ENCODE data around the gene DCBLD1. TPM values are rescaled to one million over a fixed set of nuclear protein-coding genes. Genes with fewer than 3 reads are reported as not detected.

DCBLD1 gene
- total RNA-seq, 1 experiment from 2014 or later, result 6.1 TPM

DNA sequence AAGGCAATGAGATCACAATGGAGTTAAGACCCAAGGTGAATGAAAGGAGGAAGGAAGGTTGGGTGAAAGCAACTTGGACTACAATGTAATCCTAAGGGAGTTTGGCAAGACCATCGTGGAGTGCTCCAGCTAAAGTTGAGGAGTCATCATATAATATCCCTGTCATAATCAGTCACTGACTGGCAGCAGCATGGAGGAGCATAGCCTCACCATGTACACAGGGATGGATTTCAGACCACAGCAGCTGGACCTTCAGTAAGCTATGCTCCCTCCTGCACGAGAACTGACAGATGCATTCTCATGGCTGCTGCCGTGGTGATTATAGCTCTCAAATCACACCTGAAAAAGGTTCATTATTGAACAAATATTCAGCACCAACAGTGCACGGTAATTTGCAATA lies 76.8 kb downstream of the DCBLD1 start:
- intact Hi-C loops (cut with micrococcal nuclease; ENCODE audit: unreplicated experiment), result loop anchor here (5.0 kb wide), 2 partner anchors 43 to 118 kb away; partner anchors contain the start of genes GOPC and NUS1
- POLR2A ChIA-PET (ENCODE audit: unreplicated experiment), result no interaction called here
- no TSS peak for BruUV-seq (replicated peaks)

DNA sequence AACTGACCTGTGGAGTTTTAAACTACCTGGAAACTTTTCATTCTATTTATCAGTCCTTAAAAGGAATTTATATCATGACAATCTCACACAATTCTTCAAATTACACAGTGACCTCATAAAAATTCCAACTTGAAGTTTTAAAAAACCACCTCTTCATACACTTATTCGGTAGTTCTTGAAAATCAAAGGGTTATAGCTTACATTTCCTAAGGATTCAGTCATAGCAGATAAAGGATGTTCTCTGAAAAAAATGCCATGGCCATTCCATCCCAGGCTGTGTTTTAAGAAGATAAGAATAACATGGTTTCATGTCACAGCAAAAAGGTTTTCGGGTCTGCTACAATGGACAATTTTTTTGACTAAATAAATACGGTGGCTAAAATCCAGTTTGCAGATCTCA lies 78.7 kb downstream of the DCBLD1 start:
- Histone ChIP-seq H3K27me3 (ENCODE audit: insufficient read depth, low read depth) (no peaks in the 10 kb centered on the region), H3F3A (ENCODE audit: insufficient read depth, low read depth) (peaks cover 3% of the 10 kb centered on the region; the same call in 1 of the 2 replicates), H4K20me1 (ENCODE audit: insufficient read depth) (no peaks in the 10 kb centered on the region), H3K9me3 (ENCODE audit: insufficient read depth, low read depth) (no peaks in the 10 kb centered on the region), H3K79me2 (ENCODE audit: low read depth) (no peaks in the 10 kb centered on the region), H3K4me3 (no peak overlapping the region), H3K9me2 (ENCODE audit: insufficient read depth) (no peaks in the 10 kb centered on the region), H3K36me3 (ENCODE audit: low read depth) (peaks cover 10% of the 10 kb centered on the region; the same call in 1 of the 2 replicates), H2AFZ (no peak overlapping the region), H3K4me2 (no peak overlapping the region), H3K27ac (no peak overlapping the region), H3K4me1 (replicated peaks; ENCODE audit: insufficient read depth) (no peaks in the 10 kb centered on the region)
- CTCF ChIA-PET, result no interaction called here
- POLR2A ChIA-PET (ENCODE audit: unreplicated experiment), result no interaction called here
- no TSS peak for BruUV-seq (replicated peaks)
- no peak for DNase-seq
- intact Hi-C loops (cut with micrococcal nuclease; ENCODE audit: unreplicated experiment), result no loop called here
- TF ChIP-seq, protein P1, sequence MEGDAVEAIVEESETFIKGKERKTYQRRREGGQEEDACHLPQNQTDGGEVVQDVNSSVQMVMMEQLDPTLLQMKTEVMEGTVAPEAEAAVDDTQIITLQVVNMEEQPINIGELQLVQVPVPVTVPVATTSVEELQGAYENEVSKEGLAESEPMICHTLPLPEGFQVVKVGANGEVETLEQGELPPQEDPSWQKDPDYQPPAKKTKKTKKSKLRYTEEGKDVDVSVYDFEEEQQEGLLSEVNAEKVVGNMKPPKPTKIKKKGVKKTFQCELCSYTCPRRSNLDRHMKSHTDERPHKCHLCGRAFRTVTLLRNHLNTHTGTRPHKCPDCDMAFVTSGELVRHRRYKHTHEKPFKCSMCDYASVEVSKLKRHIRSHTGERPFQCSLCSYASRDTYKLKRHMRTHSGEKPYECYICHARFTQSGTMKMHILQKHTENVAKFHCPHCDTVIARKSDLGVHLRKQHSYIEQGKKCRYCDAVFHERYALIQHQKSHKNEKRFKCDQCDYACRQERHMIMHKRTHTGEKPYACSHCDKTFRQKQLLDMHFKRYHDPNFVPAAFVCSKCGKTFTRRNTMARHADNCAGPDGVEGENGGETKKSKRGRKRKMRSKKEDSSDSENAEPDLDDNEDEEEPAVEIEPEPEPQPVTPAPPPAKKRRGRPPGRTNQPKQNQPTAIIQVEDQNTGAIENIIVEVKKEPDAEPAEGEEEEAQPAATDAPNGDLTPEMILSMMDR (conservative IDR thresholded peaks at IDR 0.05), result no peak
- no peak for TF ChIP-seq EZH2 (IDR thresholded peaks at IDR 0.05; ENCODE audit: low read depth)

More for the DNA sequence above, 76.8 kb downstream of the DCBLD1 start:
- TF ChIP-seq, protein P1 (conservative IDR thresholded peaks at IDR 0.05), result no peak
- TF ChIP-seq EZH2 (IDR thresholded peaks at IDR 0.05; ENCODE audit: low read depth), result no peak
- Histone ChIP-seq H3K27me3 (ENCODE audit: insufficient read depth, low read depth) (no peaks in the 10 kb centered on the region), H3K9me2 (ENCODE audit: insufficient read depth) (no peaks in the 10 kb centered on the region), H3K27ac (no peak overlapping the region), H3K79me2 (ENCODE audit: low read depth) (no peaks in the 10 kb centered on the region), H3K36me3 (ENCODE audit: low read depth) (no peaks in the 10 kb centered on the region), H3K4me3 (no peak overlapping the region), H3K9me3 (ENCODE audit: insufficient read depth, low read depth) (no peaks in the 10 kb centered on the region), H2AFZ (no peak overlapping the region), H4K20me1 (ENCODE audit: insufficient read depth) (no peaks in the 10 kb centered on the region), H3K4me1 (replicated peaks; ENCODE audit: insufficient read depth) (peaks cover 9% of the 10 kb centered on the region), H3K4me2 (no peak overlapping the region), H3F3A (ENCODE audit: insufficient read depth, low read depth) (peaks cover 8% of the 10 kb centered on the region; the same call in 1 of the 2 replicates)
- CTCF ChIA-PET, result no interaction called here
- DNase-seq, result no peak

DNA sequence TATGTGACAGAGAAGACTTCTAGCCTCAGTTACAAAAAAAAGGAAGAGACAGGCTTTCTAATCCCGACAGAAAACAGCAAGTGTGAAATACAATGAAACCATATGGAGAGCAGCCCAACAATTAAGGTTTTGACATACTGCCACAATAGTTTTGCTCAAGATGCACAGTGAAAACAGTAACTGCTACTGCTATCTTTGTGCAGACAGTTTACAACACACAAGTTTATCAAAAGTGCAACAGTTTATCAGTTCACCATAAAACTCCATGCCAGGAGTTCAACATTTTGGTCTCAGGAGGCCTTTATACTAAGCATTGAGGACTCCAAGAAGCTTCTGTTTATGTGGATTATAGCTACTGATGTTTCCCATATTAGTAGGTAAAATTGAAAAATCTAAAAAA lies 82.2 kb downstream of the DCBLD1 start:
- ChIA-PET POLR2A (ENCODE audit: unreplicated experiment) (no interaction called here), CTCF (no interaction called here)
- H3K9me3 ChIP-seq (ENCODE audit: insufficient read depth, low read depth), result no peaks in the 10 kb centered on the region
- H3K4me1 ChIP-seq (replicated peaks; ENCODE audit: insufficient read depth), result no peaks in the 10 kb centered on the region
- TF ChIP-seq, protein P1 (conservative IDR thresholded peaks at IDR 0.05), result no peak
- TF ChIP-seq EZH2 (IDR thresholded peaks at IDR 0.05; ENCODE audit: low read depth), result no peak
- H3F3A ChIP-seq (ENCODE audit: insufficient read depth, low read depth), result peaks cover 3% of the 10 kb centered on the region; the same call in 1 of the 2 replicates
- no peaks in the 10 kb centered on the region for H4K20me1 ChIP-seq (ENCODE audit: insufficient read depth)
- no TSS peak for BruUV-seq (replicated peaks)
- intact Hi-C loops (cut with micrococcal nuclease; ENCODE audit: unreplicated experiment), result no loop called here
- no peaks in the 10 kb centered on the region for H3K79me2 ChIP-seq (ENCODE audit: low read depth)
- no peak overlapping the region for H3K4me2 ChIP-seq
- no peaks in the 10 kb centered on the region for H3K27me3 ChIP-seq (ENCODE audit: insufficient read depth, low read depth)
- peaks cover 28% of the 10 kb centered on the region for H3K36me3 ChIP-seq (ENCODE audit: low read depth)
- no peak overlapping the region for H3K4me3 ChIP-seq
- no peak overlapping the region for H2AFZ ChIP-seq
- DNase-seq, result no peak
- no peak overlapping the region for H3K27ac ChIP-seq
- H3K9me2 ChIP-seq (ENCODE audit: insufficient read depth), result no peaks in the 10 kb centered on the region
